Measurements from ENCODE around the gene ZBTB11.

DNA sequence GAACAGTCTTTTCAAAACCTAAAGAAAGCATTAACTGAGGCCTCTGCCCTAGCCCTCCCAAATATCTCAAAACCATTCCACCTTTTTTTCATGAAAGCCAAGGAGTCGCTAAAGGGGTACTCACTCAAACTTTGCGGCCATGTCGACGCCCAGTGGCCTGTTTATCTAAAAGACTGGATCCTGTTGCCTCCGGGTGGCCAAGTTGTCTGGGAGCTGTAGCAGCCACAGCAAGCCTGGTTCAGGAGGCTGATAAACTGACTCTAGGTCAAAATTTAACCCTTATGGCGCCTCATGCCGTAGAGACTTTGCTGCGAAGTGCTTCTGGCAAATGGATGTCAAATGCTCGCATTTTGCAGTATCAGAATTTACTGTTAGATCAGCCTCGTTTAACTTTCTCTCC, 39.5 kb downstream of the ZBTB11 start:
- TF ChIP-seq CTCF (IDR thresholded peaks at IDR 0.05) (no peak), POLR2A (IDR thresholded peaks at IDR 0.05) (no peak)
